HG02885 (cell line): ENCODE data around the gene TFEB.

Source experiments
- ATAC-seq: cut with Tn5 transposase; IDR thresholded peaks from one replicate; pipeline ENCODE4 v1.9.1; 2021; ENCODE audit warnings: mild to moderate bottlenecking; ENCODE audit not compliant: unreplicated experiment, poor library complexity

The TFEB gene

DNA sequence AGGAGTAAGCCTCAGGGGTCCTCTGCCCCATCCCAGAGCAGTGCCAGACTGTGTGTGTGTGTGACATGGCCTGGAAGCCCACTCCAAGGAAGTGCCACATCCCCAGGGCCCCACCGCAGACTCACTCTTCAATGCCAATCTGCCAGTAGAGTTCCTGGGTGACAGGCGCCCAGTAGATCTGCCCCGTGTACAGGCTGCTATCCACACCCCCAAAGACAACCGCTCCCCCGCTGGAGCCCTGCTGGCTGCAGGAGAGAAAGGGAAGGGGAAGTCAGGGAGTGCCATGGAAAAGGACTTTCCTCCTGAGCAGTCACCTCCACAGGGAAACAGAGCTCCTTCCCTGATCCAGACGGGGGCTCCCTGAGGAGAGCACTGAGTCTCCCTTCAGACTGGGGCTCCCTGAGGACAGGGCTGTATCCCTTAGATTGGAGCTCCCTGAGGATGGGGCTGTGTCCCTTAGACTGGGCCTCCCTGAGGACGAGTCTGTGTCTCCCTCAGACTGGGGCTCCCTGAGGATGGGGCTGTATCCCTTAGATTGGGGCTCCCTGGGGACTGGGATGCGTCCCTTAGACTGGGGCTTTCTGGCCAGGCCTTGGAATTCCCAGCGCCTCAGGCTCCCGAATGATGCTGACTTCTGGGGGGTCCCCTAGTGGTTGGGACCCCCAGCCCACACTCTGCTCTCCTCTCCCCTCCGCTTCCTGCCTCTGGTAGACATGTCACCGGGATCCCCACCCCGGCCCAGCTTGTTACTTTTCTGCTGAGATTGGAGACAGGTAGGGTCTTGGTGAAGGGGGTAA lies 5.2 kb upstream of the TFEB start:
- ATAC-seq, result no peak

DNA sequence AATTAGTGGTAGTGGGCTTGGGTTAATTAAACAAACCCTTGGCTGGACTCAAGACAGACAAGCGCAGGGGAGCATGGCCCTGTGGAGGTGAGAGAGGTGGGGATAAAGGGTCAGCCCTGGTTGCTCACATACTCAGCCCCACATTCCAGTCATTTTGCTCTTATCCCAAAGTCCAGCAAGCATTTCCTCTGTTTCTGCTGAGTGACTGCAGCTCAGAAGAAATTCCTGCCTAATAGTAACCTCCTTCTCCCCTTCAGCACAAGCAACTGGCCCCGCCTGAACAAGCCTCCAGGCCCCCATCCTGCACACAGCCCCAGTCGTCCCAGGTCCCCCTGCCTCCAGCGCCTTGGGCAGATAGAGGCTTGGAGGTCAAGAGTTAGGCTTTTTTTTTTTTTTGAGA lies 3.6 kb upstream of the TFEB start:
- ATAC-seq, result no peak

DNA sequence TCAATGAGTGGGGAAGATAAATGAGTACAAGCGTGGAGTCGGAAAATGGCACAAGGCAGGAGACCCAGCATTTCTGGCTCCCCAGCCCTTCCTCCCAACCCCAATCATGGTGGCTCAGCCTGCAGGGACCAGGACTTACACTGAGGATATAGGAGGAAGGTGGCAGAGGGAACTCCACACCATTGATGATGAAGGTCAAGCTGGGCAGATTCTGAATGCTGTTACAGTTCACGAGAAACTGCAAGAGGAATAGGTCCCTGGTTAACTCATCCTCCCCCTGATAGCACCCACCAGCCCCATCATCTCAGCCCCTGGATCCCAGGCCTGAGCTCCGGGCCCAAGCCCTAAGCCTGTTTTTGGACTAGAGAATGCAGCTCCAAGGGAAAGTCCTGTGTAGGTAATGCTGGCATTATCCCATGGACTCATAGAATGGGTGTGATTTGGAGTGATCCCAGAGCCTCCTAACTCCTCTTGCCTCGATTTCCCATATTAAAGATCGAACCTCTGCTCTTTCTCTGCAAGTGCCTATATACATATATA lies 2.3 kb upstream of the TFEB start:
- no peak for ATAC-seq

DNA sequence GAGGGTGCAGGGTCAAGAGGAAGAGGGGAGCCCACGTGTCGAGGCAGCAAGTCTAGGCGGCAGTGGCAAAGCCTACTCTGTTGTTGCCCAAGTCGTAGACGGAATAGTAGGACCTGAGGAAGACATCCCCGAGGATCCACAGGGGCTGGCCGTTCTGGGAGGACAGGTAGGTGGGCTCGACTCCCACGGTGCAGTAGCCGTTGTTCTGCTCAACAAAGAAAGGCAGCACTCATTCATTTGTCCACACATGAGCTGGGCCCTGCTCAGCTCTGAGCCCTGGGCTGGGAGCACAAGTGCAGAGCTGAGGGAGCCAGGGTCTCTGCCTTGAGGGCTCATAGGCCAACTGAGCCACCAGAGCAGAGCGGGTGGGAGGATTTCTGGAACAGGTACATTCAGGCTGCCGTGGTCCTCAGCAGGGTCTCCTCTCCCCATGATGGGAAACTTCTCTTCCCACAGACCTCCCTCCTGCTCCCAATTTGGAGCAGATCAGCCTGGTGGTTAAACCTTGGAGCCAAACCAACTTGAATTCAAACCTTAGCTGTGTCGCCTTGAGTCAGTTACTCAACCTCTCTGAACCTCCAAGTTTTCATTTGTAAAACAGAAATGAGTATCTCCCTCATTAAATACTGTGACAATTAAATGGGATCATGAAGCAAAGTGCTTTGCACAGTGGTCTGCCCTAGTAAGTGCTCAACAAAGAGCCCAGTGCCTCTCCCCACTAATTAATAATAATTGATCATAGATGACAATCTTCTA lies 1.6 kb upstream of the TFEB start:
- ATAC-seq, result no peak

DNA sequence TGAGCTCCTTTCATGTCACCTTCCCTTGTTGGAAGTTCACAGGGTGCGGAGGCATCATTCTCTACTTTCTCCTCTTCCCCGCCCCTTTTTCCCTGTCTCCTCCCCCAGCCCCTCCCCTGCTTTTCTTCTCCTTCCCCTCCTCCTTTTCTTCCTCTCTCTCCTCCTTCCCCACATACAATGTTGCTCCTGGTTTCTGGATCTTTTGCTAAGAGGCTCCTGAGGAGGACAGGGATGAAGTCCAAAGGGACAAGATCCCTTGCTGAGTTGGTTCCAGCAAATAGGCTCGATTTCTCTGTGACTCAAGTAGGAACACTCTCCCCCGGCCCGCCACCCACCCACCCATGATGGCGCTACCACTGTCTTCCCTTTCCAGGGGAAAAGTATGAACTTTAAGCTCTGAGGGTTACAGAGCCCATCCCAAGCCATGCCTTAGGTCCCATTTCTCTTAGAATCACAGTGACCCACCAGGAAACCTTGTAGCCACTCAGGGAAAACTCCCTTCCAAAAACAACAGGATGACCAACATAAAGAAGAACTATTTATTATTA lies 852 bp upstream of the TFEB start:
- no peak for ATAC-seq

DNA sequence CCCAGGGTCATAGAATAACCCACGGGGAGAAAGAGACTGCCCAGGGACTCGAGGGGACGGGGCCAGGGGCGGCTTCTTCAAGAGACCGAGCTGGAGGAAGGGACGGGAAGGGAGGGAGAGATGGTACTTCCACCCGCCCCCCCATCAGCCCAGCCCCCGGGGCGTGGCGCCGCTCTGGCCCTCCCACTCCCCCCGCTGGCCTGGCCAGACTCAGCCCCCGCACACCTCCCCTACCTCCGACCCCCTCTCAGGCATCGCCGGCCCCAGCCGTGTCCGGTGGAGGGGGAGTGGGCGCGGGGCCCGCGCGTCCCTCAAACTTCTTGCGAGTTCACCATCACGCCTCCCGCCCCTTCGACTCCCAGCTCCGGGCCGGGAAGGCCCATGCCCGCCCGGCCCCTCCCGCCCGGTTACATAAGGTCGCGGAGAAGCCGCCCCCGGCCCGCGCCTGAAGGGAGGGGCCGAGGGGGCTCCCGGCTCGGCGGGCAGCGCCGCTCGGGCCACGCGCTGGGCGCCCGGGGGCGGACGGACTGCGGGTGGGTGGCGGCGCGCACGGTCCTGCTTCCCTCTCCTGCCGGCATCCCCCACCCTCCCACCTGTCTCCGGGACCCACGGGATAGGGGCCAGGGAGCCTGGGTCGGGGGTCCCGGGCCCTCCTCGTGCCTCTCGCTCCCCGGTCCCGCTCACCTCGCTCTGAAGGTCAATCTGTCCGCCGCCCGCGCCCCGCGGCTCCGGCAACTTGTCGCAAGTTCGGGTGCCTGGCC lies 562 bp downstream of the TFEB start:
- peak; percentile 26 for ATAC-seq

DNA sequence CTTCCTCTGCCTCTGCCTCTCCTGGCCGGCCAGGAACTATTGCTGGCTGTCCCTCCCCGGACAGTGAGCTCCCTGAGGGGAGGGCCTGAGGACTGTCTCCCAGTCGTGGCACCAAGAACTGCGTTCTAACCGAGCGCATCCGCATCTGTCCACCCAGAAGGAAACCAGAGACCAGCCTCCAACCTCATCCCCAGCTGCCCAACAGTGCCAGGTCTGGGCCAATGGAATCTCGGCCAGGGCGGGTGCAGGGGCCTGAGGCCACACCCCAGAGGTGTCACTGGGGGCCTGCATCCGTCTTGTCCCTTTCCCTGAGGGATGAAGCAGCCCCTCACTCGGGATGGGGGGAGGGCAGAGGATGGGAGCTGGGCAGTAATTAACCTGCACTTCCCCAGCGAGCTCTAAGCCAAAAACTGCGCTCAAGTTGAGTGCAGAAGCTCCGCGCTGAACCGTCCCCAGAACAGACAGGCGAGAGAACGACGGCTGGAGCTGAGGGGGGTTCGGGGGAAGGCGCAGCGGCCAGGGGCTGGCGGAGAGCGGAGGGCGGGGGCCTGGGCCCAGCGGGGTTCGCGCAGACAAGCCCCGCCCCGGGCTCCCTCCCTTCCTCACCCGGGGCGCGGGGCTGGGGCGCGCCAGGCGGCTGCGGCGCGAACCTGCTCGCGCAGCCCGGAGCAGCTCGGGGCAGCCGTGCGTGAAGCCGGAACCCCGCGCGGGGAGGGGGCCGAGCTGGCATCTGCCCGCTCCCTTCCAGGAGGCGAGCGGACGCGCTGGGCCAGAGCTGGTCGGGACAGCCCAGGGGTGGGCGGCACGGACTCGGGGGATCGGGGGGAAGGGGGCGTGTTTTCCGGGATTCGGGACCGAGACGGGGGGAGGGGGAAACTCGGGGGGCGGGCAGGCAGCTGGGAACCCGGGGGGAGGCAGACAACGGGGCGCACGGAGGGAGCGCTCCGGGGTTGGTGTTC lies 1.4 kb downstream of the TFEB start:
- peak; percentile 56 for ATAC-seq

DNA sequence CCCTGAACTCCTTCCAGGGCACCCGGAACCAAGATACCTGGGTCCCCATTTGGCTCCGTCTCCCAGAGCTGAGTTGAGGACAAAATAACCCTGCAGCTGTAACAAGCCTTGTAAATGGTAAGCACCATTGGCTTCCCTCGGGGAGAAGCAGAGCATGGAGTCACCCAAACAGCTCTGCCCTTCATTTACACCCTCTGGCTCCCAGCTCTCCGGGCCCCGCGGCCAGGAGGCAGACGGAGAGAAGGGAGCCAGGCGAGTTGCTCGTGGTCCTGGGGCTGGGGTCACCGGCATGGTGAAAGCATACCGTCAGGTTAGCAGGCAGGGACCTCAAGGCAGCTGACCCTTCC lies 2.1 kb downstream of the TFEB start:
- ATAC-seq, result no peak

DNA sequence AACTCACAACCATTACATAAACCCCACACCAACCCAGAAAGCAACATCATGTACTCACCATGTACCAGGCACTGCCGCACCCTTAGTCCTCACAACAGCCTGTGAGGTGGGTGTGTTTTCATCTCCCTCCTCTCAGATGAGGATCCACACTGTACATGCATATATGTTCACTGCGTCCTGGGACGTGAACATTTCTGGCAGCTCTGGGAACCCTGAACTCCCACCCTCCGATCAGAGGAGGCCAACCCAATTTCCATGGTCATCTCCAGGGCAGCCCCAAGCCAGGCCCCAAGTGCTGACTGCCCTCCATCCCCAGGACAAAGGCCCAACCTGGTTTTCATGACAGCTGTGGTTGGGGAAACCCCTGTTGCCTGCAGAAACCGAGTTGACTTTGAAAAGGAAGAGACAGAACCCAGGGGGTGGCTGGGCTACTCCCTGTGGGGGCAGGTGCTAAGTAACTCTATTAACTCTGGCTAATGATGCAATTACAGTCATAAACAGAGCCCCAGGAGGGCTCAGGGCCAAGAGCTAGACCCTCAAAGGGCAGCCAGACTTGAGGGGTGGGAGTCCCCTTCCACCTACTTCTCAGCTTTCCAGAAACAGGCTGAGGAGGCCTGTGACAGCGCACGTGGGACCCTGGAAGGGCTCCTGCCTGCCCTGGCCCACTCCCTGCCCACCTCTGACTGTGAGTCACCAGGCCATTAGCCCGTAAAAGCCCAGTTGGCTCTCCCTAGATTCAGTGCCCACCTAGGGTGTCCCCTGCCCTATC lies 2.6 kb downstream of the TFEB start:
- peak; percentile 31 for ATAC-seq

DNA sequence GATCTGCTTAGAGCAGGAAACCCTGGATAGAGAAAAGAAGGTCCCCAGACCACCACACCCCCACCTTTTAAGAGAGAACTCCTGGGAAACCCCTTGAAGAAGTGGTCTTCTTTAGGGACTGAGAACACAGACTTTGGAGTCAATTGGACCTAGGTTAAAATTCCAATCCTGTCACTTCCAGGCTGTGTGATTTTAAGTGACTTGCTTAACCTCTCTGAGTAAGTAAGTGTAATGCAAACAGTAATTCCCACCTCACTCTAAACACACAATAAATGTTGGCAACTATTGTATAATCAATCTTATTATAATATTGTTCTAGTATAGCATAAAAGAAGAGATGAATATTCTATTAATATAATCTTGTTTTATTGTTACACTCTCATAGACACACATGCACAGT lies 3.3 kb downstream of the TFEB start:
- ATAC-seq, result no peak

DNA sequence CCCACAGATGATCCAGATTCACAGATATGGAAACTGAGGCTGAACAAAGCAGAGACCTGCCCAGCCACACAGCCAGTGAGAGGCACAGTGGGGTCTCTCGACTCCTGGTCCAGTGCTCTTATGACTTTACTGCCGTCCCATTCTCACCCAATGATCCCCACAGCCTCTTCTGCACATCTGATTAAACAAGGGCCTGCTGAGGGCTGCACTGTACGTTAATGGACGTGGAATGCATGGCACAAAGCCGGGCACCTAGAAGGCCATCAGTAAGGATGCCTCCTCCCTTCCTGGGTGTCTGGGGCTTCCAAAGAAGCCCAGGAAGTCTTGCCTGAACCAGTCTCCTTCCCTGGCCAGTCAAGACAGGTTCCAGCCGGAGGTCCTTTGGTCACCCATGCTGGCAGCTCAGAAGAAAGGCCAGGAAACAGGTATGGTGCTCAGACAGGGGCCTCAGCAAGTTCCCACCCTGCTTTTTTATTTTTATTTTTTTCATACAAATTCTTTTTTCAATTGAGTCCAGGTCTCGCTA lies 3.8 kb downstream of the TFEB start:
- no peak for ATAC-seq

DNA sequence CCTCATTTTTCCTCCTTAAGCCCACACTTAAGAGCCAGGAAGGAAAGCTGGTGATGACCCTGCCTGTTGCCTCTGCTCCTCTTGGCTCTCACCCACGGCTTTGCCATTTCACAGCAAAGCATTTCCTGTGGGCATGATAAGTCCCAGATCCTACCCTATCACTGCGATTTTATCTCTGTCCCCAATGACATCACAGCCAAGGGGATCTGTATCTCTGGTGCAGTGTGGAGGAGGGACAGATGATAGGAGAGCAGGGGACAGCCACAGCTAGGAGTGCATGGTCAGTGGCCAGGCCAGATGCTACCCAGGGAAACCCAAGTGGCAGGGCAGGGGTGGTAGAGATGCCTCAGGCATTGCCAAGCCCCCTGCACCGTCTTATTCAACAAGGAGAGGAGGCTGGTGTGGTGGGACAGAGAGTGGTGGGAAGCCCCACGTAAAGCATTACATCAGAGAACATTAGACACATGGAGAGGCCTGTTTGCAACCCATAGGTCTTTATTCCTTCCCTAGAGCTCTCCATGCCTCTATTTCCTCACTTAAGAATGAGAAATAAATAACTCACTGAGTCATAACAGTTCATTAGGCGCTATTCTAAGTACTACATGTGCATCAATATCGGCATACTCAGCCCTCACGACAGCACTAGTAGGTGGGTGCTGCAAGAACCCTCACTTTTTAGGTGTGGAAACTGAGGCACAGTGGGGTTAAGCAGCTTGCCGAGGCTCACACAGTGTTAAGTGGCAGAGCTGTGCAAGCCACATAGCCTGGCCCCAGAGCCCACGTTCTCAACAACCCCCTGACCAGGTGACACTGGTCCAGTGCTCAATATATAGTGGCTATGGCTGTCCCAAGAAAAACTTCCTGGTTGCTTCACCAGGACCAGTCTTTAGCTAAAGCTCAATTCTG lies 4.6 kb downstream of the TFEB start:
- no peak for ATAC-seq

DNA sequence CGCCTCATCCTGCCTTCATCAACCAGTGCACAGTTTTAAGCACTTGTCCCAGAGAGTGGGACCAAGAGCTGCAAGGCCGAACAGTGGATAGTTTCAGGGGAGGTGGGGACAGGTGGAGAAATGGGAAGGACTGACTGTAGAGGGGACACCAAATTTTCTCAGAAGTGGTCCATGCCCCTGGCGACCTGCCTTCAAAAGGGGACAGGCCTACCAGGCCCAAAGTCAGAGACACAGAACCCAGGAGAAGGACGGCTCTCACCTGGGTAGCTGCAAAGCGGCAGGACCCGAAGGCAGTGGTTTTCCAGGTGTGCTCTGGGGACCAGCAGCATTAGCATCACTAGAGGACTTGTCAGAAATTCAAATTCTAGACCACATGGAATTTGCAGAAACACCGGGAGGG lies 5.8 kb downstream of the TFEB start:
- no peak for ATAC-seq

DNA sequence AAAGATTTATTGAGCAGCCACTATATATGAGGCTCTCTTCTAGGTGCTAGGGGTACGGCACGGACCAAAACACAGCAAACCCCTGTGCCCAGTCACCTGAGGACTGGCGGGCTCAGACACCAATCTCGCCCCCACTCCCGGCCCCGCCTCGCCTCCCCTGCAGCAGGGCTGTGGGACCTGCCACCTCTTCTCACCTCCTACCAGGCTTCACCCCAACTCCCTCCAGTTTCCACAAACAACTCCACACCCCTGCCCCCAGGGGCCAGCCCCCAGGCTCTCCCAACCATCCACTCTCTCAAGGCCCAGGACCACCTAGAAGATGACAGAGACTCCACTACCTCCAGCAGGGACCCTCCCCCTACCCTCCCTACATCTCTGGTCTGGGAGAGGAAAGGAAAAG lies 6.5 kb downstream of the TFEB start:
- ATAC-seq, result no peak

DNA sequence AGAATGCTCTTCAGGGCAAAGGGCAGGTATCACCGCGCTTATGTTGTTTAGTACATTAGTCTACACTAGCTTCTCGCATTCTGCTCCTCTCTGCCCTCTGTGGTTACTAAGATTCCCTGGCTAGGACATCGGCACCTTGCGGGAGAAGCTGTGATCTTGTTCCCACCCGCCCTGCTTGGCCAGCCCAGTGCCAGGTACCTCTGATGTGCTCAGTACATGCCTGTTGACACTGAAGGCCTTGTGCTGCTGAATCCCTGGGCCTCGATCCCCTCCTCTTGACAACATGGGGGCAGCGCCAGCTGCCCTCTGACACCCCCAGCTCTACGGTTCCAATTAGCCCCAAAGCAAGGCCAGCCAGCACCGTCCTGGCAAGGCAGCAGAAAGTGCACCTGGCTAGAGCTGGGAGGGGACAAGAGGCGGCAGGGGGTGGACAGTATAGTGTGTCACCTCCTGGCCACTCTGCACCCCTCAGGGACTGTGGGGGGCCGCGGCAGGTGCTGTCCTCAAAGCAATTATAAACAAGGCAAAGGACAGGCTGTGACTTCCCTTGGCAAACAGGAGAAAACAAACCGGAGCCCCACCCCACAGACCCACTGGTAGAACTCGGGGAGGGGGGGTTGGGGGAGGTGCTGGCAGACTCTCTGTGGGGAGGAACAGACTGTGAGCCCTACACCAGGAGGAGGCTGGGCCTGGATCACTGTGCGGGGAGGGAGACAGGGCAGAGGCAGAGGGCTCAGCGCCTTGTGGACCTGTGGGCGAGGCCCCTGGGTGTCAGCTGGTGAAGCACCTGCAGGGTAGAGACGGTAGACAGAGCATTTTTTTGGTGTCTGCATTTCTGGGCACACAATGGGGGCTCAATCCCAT lies 7.1 kb downstream of the TFEB start:
- ATAC-seq, result no peak

DNA sequence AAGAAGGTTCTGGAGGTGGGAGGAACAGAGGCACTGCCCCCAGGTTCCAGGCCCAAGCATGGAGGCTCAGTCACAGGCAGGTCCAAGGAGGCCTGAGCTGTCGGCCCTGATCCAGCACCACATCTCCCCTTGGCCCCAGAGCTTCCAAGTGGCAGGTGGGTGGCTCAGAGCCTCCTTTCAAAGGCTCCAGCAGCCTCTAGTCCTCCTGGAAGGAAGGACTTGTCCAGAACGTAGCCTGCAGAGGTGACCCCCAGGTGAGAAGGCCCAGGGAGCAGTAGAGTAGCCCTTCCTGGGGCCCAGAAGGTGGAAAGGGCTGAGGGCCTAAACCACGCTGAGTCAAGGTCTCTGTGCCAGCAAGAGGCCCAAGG lies 7.7 kb downstream of the TFEB start:
- no peak for ATAC-seq

DNA sequence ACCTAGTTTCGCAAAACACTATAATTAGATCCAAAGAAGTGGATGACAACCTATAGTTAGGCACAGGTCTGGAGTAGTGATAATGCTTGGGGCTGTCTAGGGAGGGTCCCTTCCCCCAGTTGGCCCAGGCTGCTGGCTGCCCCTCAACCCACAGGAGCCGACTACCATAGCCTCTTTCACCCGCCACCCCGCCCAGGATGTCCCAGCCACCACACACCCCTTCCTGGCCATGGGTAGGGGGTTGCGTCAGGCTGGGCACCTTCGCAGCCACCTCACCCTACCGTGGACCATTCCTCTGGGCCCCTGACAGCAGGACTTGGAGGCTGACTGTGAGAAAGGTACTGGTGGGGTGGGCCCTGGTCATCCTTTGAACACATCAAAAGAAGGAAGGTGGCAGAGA lies 8.5 kb downstream of the TFEB start:
- no peak for ATAC-seq
